CD14-positive monocyte (primary cell): ENCODE measurements around the gene GPR68. TPM values are rescaled to one million over a fixed set of nuclear protein-coding genes. Genes with fewer than 3 reads are reported as not detected.

Experiments
- DNase-seq, 3 donors: peaks; one replicate each; pipeline ENCODE4 v3.0.0-alpha.2; 2011 to 2022
- H2AFZ ChIP-seq: 2 replicates; pipeline ENCODE4 v1.6.0; 2012; ENCODE audit warnings: mild to moderate bottlenecking, low read depth, low read length, inconsistent platforms; ENCODE audit not compliant: insufficient read depth, poor library complexity, severe bottlenecking
- H3K27ac ChIP-seq, 2 donors: 1 replicate in 1 of 2; 2 replicates in 1 of 2; pipeline ENCODE4 v1.5.1; 2012 to 2013; ENCODE audit warnings: low read length in 2 of 2, control low read depth in 1 of 2, inconsistent platforms in 1 of 2, low read depth in 1 of 2, mild to moderate bottlenecking in 1 of 2
- H3K27me3 ChIP-seq, 2 donors: one replicate each; pipeline versions ENCODE4 v1.6.0 to v1.6.1; 2011 to 2013; ENCODE audit warnings: low read length in 2 of 2; ENCODE audit not compliant: control insufficient read depth in 2 of 2, insufficient read depth in 2 of 2
- H3K36me3 ChIP-seq, 2 donors: replicated peaks in 1 of 2; 1 replicate in 1 of 2; 2 replicates in 1 of 2; pipeline versions ENCODE4 v1.5.1 to v1.6.1; 2012 to 2013; ENCODE audit warnings: low read length in 2 of 2, control low read depth in 1 of 2, inconsistent platforms in 1 of 2, mild to moderate bottlenecking in 1 of 2; ENCODE audit not compliant: insufficient read depth in 2 of 2, control insufficient read depth in 1 of 2
- H3K4me1 ChIP-seq, 2 donors: 1 replicate in 1 of 2; 2 replicates in 1 of 2; pipeline versions ENCODE4 v1.5.1 to v1.6.1; 2012 to 2013; ENCODE audit warnings: low read length in 2 of 2, control low read depth in 1 of 2, inconsistent platforms in 1 of 2, mild to moderate bottlenecking in 1 of 2, moderate library complexity in 1 of 2; ENCODE audit not compliant: insufficient read depth in 2 of 2, control insufficient read depth in 1 of 2
- H3K4me2 ChIP-seq: replicated peaks from 2 replicates; pipeline ENCODE3; 2012; ENCODE audit warnings: low read length, moderate library complexity, mild to moderate bottlenecking; ENCODE audit not compliant: poor library complexity, severe bottlenecking; ENCODE audit errors: extremely low read depth
- H3K4me3 ChIP-seq, 3 experiments: fragments of 200-600 bp in 1 of 3; sonication (generic) in 1 of 3; replicated peaks in 1 of 3; 1 replicate in 2 of 3; 2 replicates in 1 of 3; pipeline ENCODE4 v1.5.1; 2011 to 2013; ENCODE audit warnings: low read length in 3 of 3, mild to moderate bottlenecking in 3 of 3, control low read depth in 2 of 3, low read depth in 2 of 3, inconsistent platforms in 1 of 3, moderate library complexity in 1 of 3
- H3K79me2 ChIP-seq: 2 replicates; pipeline ENCODE4 v1.6.0; 2012; ENCODE audit warnings: mild to moderate bottlenecking, control low read depth, inconsistent platforms, low read length, moderate library complexity; ENCODE audit not compliant: insufficient read depth
- H3K9ac ChIP-seq: 2 replicates; pipeline ENCODE4 v1.6.0; 2017; ENCODE audit warnings: low read length, mild to moderate bottlenecking; ENCODE audit not compliant: insufficient read depth, poor library complexity, severe bottlenecking
- H3K9me3 ChIP-seq, 2 donors: replicated peaks in 1 of 2; 1 replicate in 1 of 2; 2 replicates in 1 of 2; pipeline versions ENCODE4 v1.5.1 to v1.6.1; 2012 to 2013; ENCODE audit warnings: low read length in 2 of 2, control low read depth in 1 of 2; ENCODE audit not compliant: control insufficient read depth in 1 of 2, insufficient read depth in 1 of 2
- H4K20me1 ChIP-seq: 2 replicates; pipeline ENCODE4 v1.6.0; 2012; ENCODE audit warnings: mild to moderate bottlenecking, low read length, control low read depth, moderate library complexity; ENCODE audit not compliant: insufficient read depth
- H3K27ac Mint-ChIP-seq, 7 donors: one replicate each; pipeline ENCODE4 v1.8.0; 2020; ENCODE audit warnings: mild to moderate bottlenecking in 7 of 7, mixed read lengths in 7 of 7, moderate library complexity in 6 of 7, inconsistent platforms in 2 of 7
- H3K27me3 Mint-ChIP-seq, 3 donors: one replicate each; pipeline ENCODE4 v1.8.0; 2021 to 2022; ENCODE audit warnings: low read depth in 3 of 3, mild to moderate bottlenecking in 3 of 3, mixed read lengths in 3 of 3, moderate library complexity in 3 of 3, inconsistent platforms in 1 of 3
- H3K36me3 Mint-ChIP-seq, 2 donors: one replicate each; pipeline ENCODE4 v1.8.0; 2020; ENCODE audit warnings: mixed read lengths in 2 of 2, inconsistent platforms in 1 of 2, mild to moderate bottlenecking in 1 of 2
- H3K4me1 Mint-ChIP-seq: one replicate; pipeline ENCODE4 v1.8.0; 2020; ENCODE audit warnings: mild to moderate bottlenecking, mixed read lengths
- H3K4me3 Mint-ChIP-seq, 2 donors: one replicate each; pipeline ENCODE4 v1.8.0; 2020; ENCODE audit warnings: mild to moderate bottlenecking in 2 of 2, mixed read lengths in 2 of 2, moderate library complexity in 1 of 2
- H3K9me3 Mint-ChIP-seq, 7 donors: one replicate each; pipeline ENCODE4 v1.8.0; 2020 to 2022; ENCODE audit warnings: mixed read lengths in 7 of 7, mild to moderate bottlenecking in 6 of 7, moderate library complexity in 6 of 7, inconsistent platforms in 2 of 7
- CTCF ChIP-seq: fragments of 200-600 bp; IDR thresholded peaks from one replicate; pipeline ENCODE4 v1.8.0; 2022; ENCODE audit warnings: antibody characterized with exemption, mild to moderate bottlenecking
- WGBS: methylation state at CpG from one replicate; pipeline ENCODE4 v1.1.5; 2013; ENCODE audit warnings: missing lambda C conversion rate; ENCODE audit not compliant: insufficient coverage; 5-methylcytosine and 5-hydroxymethylcytosine counted together
- intact Hi-C, 2 donors: fragments of 100-400 bp; cut with micrococcal nuclease; formaldehyde crosslinking; loops; one replicate each; pipeline versions ENCODE4 v1.15.0 to v1.15.1; 2023
- polyA plus RNA-seq, 3 donors: library from polyadenylated mRNA; depleted of rRNA in 1 of 3; unstranded in 2 of 3; stranded (reverse) in 1 of 3; fragments of 300-500 nt in 2 of 3; fragments of >200 nt in 1 of 3; fragmentation: Illumina TruSeq in 2 of 3; gene quantifications; 1 replicate in 2 of 3; 2 replicates in 1 of 3; pipeline ENCODE4 v1.2.3, GENCODE V29; 2012 to 2021

GPR68 gene
- polyA plus RNA-seq, 3 donors, result 0.05 to 0.07 TPM; not detected in 1

GRCh38 chr14:91278383-91278715 is 33.8 kb upstream of the GPR68 start:
- intact Hi-C loops, result no loop called here
- H3K36me3 Mint-ChIP-seq, result peaks cover 89 to 98% of the 10 kb centered on the region in 2 donors
- peaks cover 95 to 99% of the 10 kb centered on the region in 2 donors for H3K36me3 ChIP-seq
- H3K79me2 ChIP-seq, result no peaks in the 10 kb centered on the region
- H3K4me1 Mint-ChIP-seq, result no peaks in the 10 kb centered on the region
- H3K27me3 ChIP-seq, result no peaks in the 10 kb centered on the region
- no peak for TF ChIP-seq CTCF
- H3K4me3 Mint-ChIP-seq, result no peak overlapping the region
- 100% methylated on average over 2 of the region's 5 CpGs for WGBS
- H3K9me3 ChIP-seq, result no peaks in the 10 kb centered on the region
- no peak overlapping the region for H3K9ac ChIP-seq
- no peaks in the 10 kb centered on the region for H3K27me3 Mint-ChIP-seq
- H4K20me1 ChIP-seq, result peaks cover 66% of the 10 kb centered on the region
- no peak overlapping the region for H3K4me3 ChIP-seq
- no peak overlapping the region for H3K27ac Mint-ChIP-seq
- H3K4me2 ChIP-seq, result no peak overlapping the region
- no peak for DNase-seq
- H3K4me1 ChIP-seq, result no peaks in the 10 kb centered on the region
- H2AFZ ChIP-seq, result no peak overlapping the region
- H3K27ac ChIP-seq, result no peak overlapping the region
- no peaks in the 10 kb centered on the region for H3K9me3 Mint-ChIP-seq

- peaks cover 85 to 97% of the 10 kb centered on the region in 2 donors for H3K36me3 Mint-ChIP-seq
- Histone ChIP-seq H3K4me3 (no peak overlapping the region), H2AFZ (no peak overlapping the region), H3K4me1 (no peaks in the 10 kb centered on the region), H4K20me1 (peaks cover 69% of the 10 kb centered on the region), H3K79me2 (no peaks in the 10 kb centered on the region), H3K36me3 (peaks cover 95 to 99% of the 10 kb centered on the region in 2 donors), H3K4me2 (no peak overlapping the region), H3K27ac (no peak overlapping the region), H3K27me3 (no peaks in the 10 kb centered on the region), H3K9ac (no peak overlapping the region), H3K9me3 (no peaks in the 10 kb centered on the region)
- peak overlapping the region in 1 of 7 donors; percentile 7 for H3K27ac Mint-ChIP-seq
- no peak overlapping the region for H3K4me3 Mint-ChIP-seq
- H3K4me1 Mint-ChIP-seq, result no peaks in the 10 kb centered on the region
- no peaks in the 10 kb centered on the region for H3K27me3 Mint-ChIP-seq
- intact Hi-C loops, result no loop called here
- DNase-seq, result no peak
- no peak for TF ChIP-seq CTCF
- 97% methylated on average over 22 of the region's 30 CpGs for WGBS
- no peaks in the 10 kb centered on the region for H3K9me3 Mint-ChIP-seq
Measured at GRCh38 chr14:91277546-91278382, 33.3 kb upstream of the GPR68 start.
